ENCODE measurements around the gene EDARADD.

GRCh38 chr1:236511735-236512418, 117.8 kb downstream of the EDARADD start:
- TF ChIP-seq CTCF (optimal IDR thresholded peaks at IDR 0.05 in 1 of 3, IDR thresholded peaks at IDR 0.05 in 1 of 3, conservative IDR thresholded peaks at IDR 0.05 in 1 of 3; ENCODE audit: extremely low read depth in 1 of 3, insufficient read depth in 2 of 3, low read length in 3 of 3): no peak
- TF ChIP-seq EZH2 (IDR thresholded peaks at IDR 0.05; ENCODE audit: low read length): no peak

Data from keratinocyte (primary cell).